ENCODE measurements around the gene GALE. TPM values are rescaled to one million over a fixed set of nuclear protein-coding genes. Genes with fewer than 3 reads are reported as not detected.

The GALE gene
- total and polyA plus RNA-seq, 2 of the 13 experiments (the other 11 are each of a cell fraction or from before 2014, with no cell fraction given): 85.2 to 88.4 TPM

DNA sequence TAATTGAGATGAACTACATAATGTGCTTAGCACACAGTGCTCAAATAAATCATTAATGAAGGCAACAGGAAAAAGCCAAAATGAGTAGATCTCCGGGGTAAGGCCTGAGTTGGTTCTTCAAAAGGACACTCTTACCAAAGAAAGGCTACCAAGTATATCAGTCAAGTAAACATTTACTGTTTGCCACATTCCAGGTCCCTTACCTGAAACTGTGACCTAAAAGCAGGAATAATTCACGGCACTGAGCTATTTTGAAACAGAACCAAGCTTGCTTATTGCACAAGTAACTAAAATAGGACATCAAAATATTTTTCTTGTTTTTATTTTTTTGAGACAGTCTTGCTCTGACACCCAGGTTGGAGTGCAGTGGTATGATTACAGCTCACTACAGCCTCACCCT, 24.3 kb downstream of the GALE start:
- in situ Hi-C loops (cut with HindIII; ENCODE audit: extremely low pct_ligation_motif_present, low pct_unique_long_range_greater_than_20kb): no loop called here
- POLR2A ChIA-PET: interaction anchor here (1.8 to 7.9 kb wide), 4 partner anchors 14 to 48 kb away, joined by 4 to 154 read pairs (median 66); partner anchors contain the start of genes ELOA, GALE, HMGCL and LYPLA2
- TF ChIP-seq, protein P1, sequence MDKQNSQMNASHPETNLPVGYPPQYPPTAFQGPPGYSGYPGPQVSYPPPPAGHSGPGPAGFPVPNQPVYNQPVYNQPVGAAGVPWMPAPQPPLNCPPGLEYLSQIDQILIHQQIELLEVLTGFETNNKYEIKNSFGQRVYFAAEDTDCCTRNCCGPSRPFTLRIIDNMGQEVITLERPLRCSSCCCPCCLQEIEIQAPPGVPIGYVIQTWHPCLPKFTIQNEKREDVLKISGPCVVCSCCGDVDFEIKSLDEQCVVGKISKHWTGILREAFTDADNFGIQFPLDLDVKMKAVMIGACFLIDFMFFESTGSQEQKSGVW (CRISPR knock-in tag; IDR thresholded peaks at IDR 0.05; ENCODE audit: borderline replicate concordance): no peak
- TF ChIP-seq FOXP1 (IDR thresholded peaks at IDR 0.05) (no peak), FOXP1 (CRISPR knock-in tag; IDR thresholded peaks at IDR 0.05) (0 out of 2 replicates have a peak, but pooled peaks have one; percentile 12), ZNF777 (CRISPR knock-in tag; IDR thresholded peaks at IDR 0.05) (no peak), GATAD2A (CRISPR knock-in tag; IDR thresholded peaks at IDR 0.05) (0 out of 2 replicates have a peak, but pooled peaks have one; percentile 15), TEAD3 (CRISPR knock-in tag; optimal IDR thresholded peaks at IDR 0.05; ENCODE audit: borderline replicate concordance) (peak; percentile 61)
- TF ChIP-seq, protein P2, sequence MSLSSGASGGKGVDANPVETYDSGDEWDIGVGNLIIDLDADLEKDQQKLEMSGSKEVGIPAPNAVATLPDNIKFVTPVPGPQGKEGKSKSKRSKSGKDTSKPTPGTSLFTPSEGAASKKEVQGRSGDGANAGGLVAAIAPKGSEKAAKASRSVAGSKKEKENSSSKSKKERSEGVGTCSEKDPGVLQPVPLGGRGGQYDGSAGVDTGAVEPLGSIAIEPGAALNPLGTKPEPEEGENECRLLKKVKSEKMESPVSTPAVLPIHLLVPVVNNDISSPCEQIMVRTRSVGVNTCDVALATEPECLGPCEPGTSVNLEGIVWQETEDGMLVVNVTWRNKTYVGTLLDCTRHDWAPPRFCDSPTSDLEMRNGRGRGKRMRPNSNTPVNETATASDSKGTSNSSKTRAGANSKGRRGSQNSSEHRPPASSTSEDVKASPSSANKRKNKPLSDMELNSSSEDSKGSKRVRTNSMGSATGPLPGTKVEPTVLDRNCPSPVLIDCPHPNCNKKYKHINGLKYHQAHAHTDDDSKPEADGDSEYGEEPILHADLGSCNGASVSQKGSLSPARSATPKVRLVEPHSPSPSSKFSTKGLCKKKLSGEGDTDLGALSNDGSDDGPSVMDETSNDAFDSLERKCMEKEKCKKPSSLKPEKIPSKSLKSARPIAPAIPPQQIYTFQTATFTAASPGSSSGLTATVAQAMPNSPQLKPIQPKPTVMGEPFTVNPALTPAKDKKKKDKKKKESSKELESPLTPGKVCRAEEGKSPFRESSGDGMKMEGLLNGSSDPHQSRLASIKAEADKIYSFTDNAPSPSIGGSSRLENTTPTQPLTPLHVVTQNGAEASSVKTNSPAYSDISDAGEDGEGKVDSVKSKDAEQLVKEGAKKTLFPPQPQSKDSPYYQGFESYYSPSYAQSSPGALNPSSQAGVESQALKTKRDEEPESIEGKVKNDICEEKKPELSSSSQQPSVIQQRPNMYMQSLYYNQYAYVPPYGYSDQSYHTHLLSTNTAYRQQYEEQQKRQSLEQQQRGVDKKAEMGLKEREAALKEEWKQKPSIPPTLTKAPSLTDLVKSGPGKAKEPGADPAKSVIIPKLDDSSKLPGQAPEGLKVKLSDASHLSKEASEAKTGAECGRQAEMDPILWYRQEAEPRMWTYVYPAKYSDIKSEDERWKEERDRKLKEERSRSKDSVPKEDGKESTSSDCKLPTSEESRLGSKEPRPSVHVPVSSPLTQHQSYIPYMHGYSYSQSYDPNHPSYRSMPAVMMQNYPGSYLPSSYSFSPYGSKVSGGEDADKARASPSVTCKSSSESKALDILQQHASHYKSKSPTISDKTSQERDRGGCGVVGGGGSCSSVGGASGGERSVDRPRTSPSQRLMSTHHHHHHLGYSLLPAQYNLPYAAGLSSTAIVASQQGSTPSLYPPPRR (CRISPR knock-in tag; IDR thresholded peaks at IDR 0.05; ENCODE audit: borderline replicate concordance): no peak
- ATAC-seq (no peak), DNase-seq (ENCODE audit: low spot score) (no peak), FAIRE-seq (peak; percentile 23)
- intact Hi-C loops (cut with micrococcal nuclease; ENCODE audit: unreplicated experiment): loop anchor here (10.0 kb wide), 1 partner anchor 89 kb away; the partner anchor contains the start of gene FUCA1
- Histone ChIP-seq H3K4me1 (ENCODE audit: insufficient read depth, low read length) (peaks cover 68% of the 10 kb centered on the region), H3K79me2 (ENCODE audit: insufficient read depth, low read length) (peaks cover 44% of the 10 kb centered on the region), H3K36me3 (replicated peaks in 1 of 2; ENCODE audit: control insufficient read depth in 1 of 2, insufficient read depth in 2 of 2, low read length in 2 of 2) (peaks cover 0 to 4% of the 10 kb centered on the region in 2 experiments; a peak in 1 of 5 replicates), H3K4me2 (ENCODE audit: low read depth, low read length) (peak overlapping the region; percentile 89), H4K20me1 (ENCODE audit: insufficient read depth, low read length) (no peaks in the 10 kb centered on the region; the same call in none of the 2 replicates), H2AFZ (ENCODE audit: low read length) (no peak overlapping the region), H3K9ac (ENCODE audit: insufficient read depth, low read depth, low read length) (peak overlapping the region; percentile 87; the same call in 1 of the 2 replicates), H3K4me3 (replicated peaks in 1 of 3; ENCODE audit: insufficient read depth in 1 of 3, low read depth in 2 of 3, low read length in 3 of 3) (no peak overlapping the region), H3K9me3 (ENCODE audit: low read length) (no peaks in the 10 kb centered on the region), H3K27me3 (ENCODE audit: control insufficient read depth in 1 of 2, insufficient read depth in 2 of 2, low read length in 2 of 2) (no peaks in the 10 kb centered on the region; a peak in 1 of 5 replicates), H3K27ac (ENCODE audit: extremely low read length, insufficient read depth, low read length) (no peak overlapping the region)
- BruUV-seq (replicated peaks): no TSS peak
- CTCF ChIA-PET (ENCODE audit: low intra/inter-chr PET ratio, low total read pairs): no interaction called here
- 28% methylated on average over 2 of the region's 2 CpGs for WGBS (ENCODE audit: low lambda C conversion rate)
